H9 (cell line): ENCODE measurements around the gene RALGDS. TPM values are rescaled to one million over a fixed set of nuclear protein-coding genes. Genes with fewer than 3 reads are reported as not detected.
A peak's percentile ranks its signal among the peaks of the same experiment; 100 is the strongest.

Experiments used
- DNase-seq: peaks from one replicate; pipeline ENCODE4 v3.0.0-alpha.2; 2017
- H2AFZ ChIP-seq: one replicate; pipeline ENCODE4 v1.6.1; 2013; ENCODE audit warnings: mild to moderate bottlenecking, low read length, control low read depth, moderate library complexity
- H2AK5ac ChIP-seq: 2 replicates; pipeline ENCODE4 v1.6.1; 2013; ENCODE audit warnings: low read length, control low read depth, mixed read lengths; ENCODE audit not compliant: insufficient read length
- H2BK120ac ChIP-seq: one replicate; pipeline ENCODE4 v1.6.1; 2013; ENCODE audit warnings: low read depth, mild to moderate bottlenecking, low read length, control low read depth, inconsistent platforms; ENCODE audit not compliant: poor library complexity, severe bottlenecking
- H2BK12ac ChIP-seq: 2 replicates; pipeline ENCODE4 v1.6.1; 2013; ENCODE audit warnings: low read length, control low read depth, mixed read lengths, low read depth; ENCODE audit not compliant: insufficient read length
- H2BK15ac ChIP-seq: 2 replicates; pipeline ENCODE4 v1.6.1; 2013; ENCODE audit warnings: low read depth, low read length, control low read depth
- H2BK20ac ChIP-seq: one replicate; pipeline ENCODE4 v1.6.1; 2013; ENCODE audit warnings: low read depth, mild to moderate bottlenecking, low read length, control low read depth, inconsistent platforms; ENCODE audit not compliant: poor library complexity, severe bottlenecking
- H2BK5ac ChIP-seq: 2 replicates; pipeline ENCODE4 v1.6.1; 2013; ENCODE audit warnings: low read length, control low read depth, mixed read lengths; ENCODE audit not compliant: insufficient read length
- H3K14ac ChIP-seq: 2 replicates; pipeline ENCODE4 v1.6.1; 2013; ENCODE audit warnings: low read length, control low read depth; ENCODE audit not compliant: insufficient read depth
- H3K18ac ChIP-seq: 2 replicates; pipeline ENCODE4 v1.6.1; 2013; ENCODE audit warnings: low read depth, mild to moderate bottlenecking, mixed read lengths, low read length, control low read depth; ENCODE audit not compliant: insufficient read length
- H3K23ac ChIP-seq: 2 replicates; pipeline ENCODE4 v1.6.1; 2013; ENCODE audit warnings: low read length, control low read depth, mixed read lengths, low read depth; ENCODE audit not compliant: insufficient read length
- H3K23me2 ChIP-seq: 2 replicates; pipeline ENCODE4 v1.6.1; 2013; ENCODE audit warnings: low read depth, mild to moderate bottlenecking, mixed read lengths, low read length, control low read depth; ENCODE audit not compliant: insufficient read length, poor library complexity, severe bottlenecking
- H3K27ac ChIP-seq: 2 replicates; pipeline ENCODE4 v1.5.1; 2013; ENCODE audit warnings: low read length, control low read depth, mixed read lengths, low read depth; ENCODE audit not compliant: insufficient read length
- H3K27me3 ChIP-seq: 2 replicates; pipeline ENCODE4 v1.6.1; 2013; ENCODE audit warnings: low read length, control low read depth, inconsistent platforms; ENCODE audit not compliant: insufficient read depth
- H3K4ac ChIP-seq: 2 replicates; pipeline ENCODE4 v1.6.1; 2013; ENCODE audit warnings: low read depth, mild to moderate bottlenecking, control low read depth, inconsistent platforms, low read length, moderate library complexity
- H3K4me1 ChIP-seq: 2 replicates; pipeline ENCODE4 v1.6.1; 2013; ENCODE audit warnings: low read length, control low read depth, inconsistent platforms; ENCODE audit not compliant: insufficient read depth
- H3K4me2 ChIP-seq: 2 replicates; pipeline ENCODE4 v1.6.1; 2013; ENCODE audit warnings: low read length, control low read depth, mixed read lengths; ENCODE audit not compliant: insufficient read length, insufficient read depth
- H3K56ac ChIP-seq: 2 replicates; pipeline ENCODE4 v1.6.1; 2013; ENCODE audit warnings: low read depth, mild to moderate bottlenecking, mixed read lengths, low read length, control low read depth; ENCODE audit not compliant: insufficient read length
- H3K79me1 ChIP-seq: 2 replicates; pipeline ENCODE4 v1.6.1; 2013; ENCODE audit warnings: low read depth, mild to moderate bottlenecking, moderate library complexity, low read length, control low read depth, inconsistent platforms; ENCODE audit not compliant: insufficient read depth, poor library complexity, severe bottlenecking
- H3K79me2 ChIP-seq: 2 replicates; pipeline ENCODE4 v1.6.1; 2013; ENCODE audit warnings: low read length, control low read depth, inconsistent platforms; ENCODE audit not compliant: insufficient read depth
- H3K9ac ChIP-seq: 2 replicates; pipeline ENCODE4 v1.6.1; 2013; ENCODE audit warnings: low read length, control low read depth, mixed read lengths; ENCODE audit not compliant: insufficient read length; ENCODE audit errors: extremely low read depth
- H3K9me3 ChIP-seq: one replicate; pipeline ENCODE4 v1.6.1; 2013; ENCODE audit warnings: low read depth, low read length, inconsistent platforms; ENCODE audit not compliant: control insufficient read depth
- H3T11ph ChIP-seq: one replicate; pipeline ENCODE4 v1.6.1; 2013; ENCODE audit warnings: mild to moderate bottlenecking, low read length, control low read depth, inconsistent platforms
- H4K20me1 ChIP-seq: one replicate; pipeline ENCODE4 v1.6.1; 2013; ENCODE audit not compliant: control insufficient read depth, insufficient read length, insufficient read depth
- H4K5ac ChIP-seq: 2 replicates; pipeline ENCODE4 v1.6.1; 2013; ENCODE audit warnings: low read depth, mild to moderate bottlenecking, mixed read lengths, low read length, control low read depth; ENCODE audit not compliant: insufficient read length
- H4K8ac ChIP-seq: replicated peaks from 2 replicates; pipeline ENCODE4 v1.6.1; 2013; ENCODE audit warnings: low read length, control low read depth, mixed read lengths, low read depth; ENCODE audit not compliant: insufficient read length
- H4K91ac ChIP-seq: 2 replicates; pipeline ENCODE4 v1.6.1; 2013; ENCODE audit warnings: low read depth, mild to moderate bottlenecking, moderate library complexity, mixed read lengths, low read length, control low read depth; ENCODE audit not compliant: insufficient read length
- H3K27ac Mint-ChIP-seq, 3 experiments: 2 replicates in 2 of 3; 3 replicates in 1 of 3; pipeline ENCODE4 v1.8.0; 2020 to 2021; ENCODE audit warnings: mixed read lengths in 3 of 3, mild to moderate bottlenecking in 1 of 3, moderate library complexity in 1 of 3
- H3K27me3 Mint-ChIP-seq: 2 replicates; pipeline ENCODE4 v1.8.0; 2021; ENCODE audit warnings: low read depth, mild to moderate bottlenecking, moderate library complexity, mixed read lengths
- H3K36me3 Mint-ChIP-seq, 3 experiments: 2 replicates in 2 of 3; 3 replicates in 1 of 3; pipeline ENCODE4 v1.8.0; 2020 to 2021; ENCODE audit warnings: low read depth in 3 of 3, mixed read lengths in 3 of 3; ENCODE audit not compliant: insufficient read depth in 1 of 3
- H3K4me1 Mint-ChIP-seq, 2 experiments: 2 replicates each; pipeline ENCODE4 v1.8.0; 2020; ENCODE audit warnings: mixed read lengths in 2 of 2
- H3K4me3 Mint-ChIP-seq, 2 experiments: 2 replicates in 1 of 2; 3 replicates in 1 of 2; pipeline ENCODE4 v1.8.0; 2020 to 2021; ENCODE audit warnings: mild to moderate bottlenecking in 2 of 2, mixed read lengths in 2 of 2, moderate library complexity in 1 of 2
- H3K9me3 Mint-ChIP-seq, 2 experiments: 2 replicates in 1 of 2; 3 replicates in 1 of 2; pipeline ENCODE4 v1.8.0; 2020; ENCODE audit warnings: mild to moderate bottlenecking in 2 of 2, mixed read lengths in 2 of 2, moderate library complexity in 1 of 2
- CTCF ChIP-seq: fragments of 200-600 bp; sonication (generic); conservative IDR thresholded peaks from 3 replicates; pipeline ENCODE4 v1.8.0; 2021; ENCODE audit warnings: antibody characterized with exemption, mild to moderate bottlenecking
- WGBS: extraction: QIAGEN DNeasy Blood & Tissue Kit; methylation state at CpG from one replicate; pipeline ENCODE4 v1.1.7; 2013; ENCODE audit warnings: missing lambda C conversion rate, low lambda C conversion rate, mixed read lengths; ENCODE audit not compliant: insufficient read length; ENCODE audit errors: extremely low coverage; 5-methylcytosine and 5-hydroxymethylcytosine counted together
- total RNA-seq: library from RNA; stranded (reverse); gene quantifications from 2 replicates; pipeline ENCODE4 v1.2.1, GENCODE V29; 2021

The RALGDS gene
- total RNA-seq, 1 experiment from 2014 or later: 21.3 TPM

- H4K8ac ChIP-seq: no peak overlapping the region
- H2AK5ac ChIP-seq: no peak overlapping the region
- no peak overlapping the region for H2BK120ac ChIP-seq
- no peak overlapping the region for H3K23ac ChIP-seq
- H3K9ac ChIP-seq: no peak overlapping the region
- H2BK12ac ChIP-seq: no peak overlapping the region
- no peak overlapping the region for H3K18ac ChIP-seq
- peaks cover 11 to 12% of the 10 kb centered on the region in 2 experiments for H3K9me3 Mint-ChIP-seq
- no peak overlapping the region for H4K5ac ChIP-seq
- no peaks in the 10 kb centered on the region for H3K27me3 ChIP-seq
- H3K4me1 Mint-ChIP-seq: 0 out of 4 replicates have a peak, but pooled peaks cover 0 to 2% of the 10 kb centered on the region in 2 experiments
- WGBS: no CpG with 5 or more reads among the region's 11 CpGs
- no peak overlapping the region for H4K91ac ChIP-seq
- no peak overlapping the region for H3K14ac ChIP-seq
- no peak overlapping the region for H3T11ph ChIP-seq
- no peak overlapping the region for H3K4ac ChIP-seq
- H3K36me3 Mint-ChIP-seq: peaks cover under 1 to 2% (median under 1%) of the 10 kb centered on the region in 3 experiments; a peak in 2 of 7 replicates
- no peaks in the 10 kb centered on the region for H3K9me3 ChIP-seq
- H3K27me3 Mint-ChIP-seq: peaks cover 5% of the 10 kb centered on the region
- no peaks in the 10 kb centered on the region for H4K20me1 ChIP-seq
- no peak for TF ChIP-seq CTCF
- no peak overlapping the region for H2BK15ac ChIP-seq
- H3K4me1 ChIP-seq: no peaks in the 10 kb centered on the region
- H3K27ac ChIP-seq: no peak overlapping the region
- no peak overlapping the region for H3K4me3 Mint-ChIP-seq
- no peak overlapping the region for H2BK5ac ChIP-seq
- no peaks in the 10 kb centered on the region for H3K79me1 ChIP-seq
- H2BK20ac ChIP-seq: no peak overlapping the region
- H3K23me2 ChIP-seq: no peaks in the 10 kb centered on the region
- peak overlapping the region in 1 of 3 experiments; percentile 59; a peak in 2 of 7 replicates for H3K27ac Mint-ChIP-seq
- H3K79me2 ChIP-seq: no peaks in the 10 kb centered on the region
- H2AFZ ChIP-seq: no peak overlapping the region
- no peak for DNase-seq
- no peak overlapping the region for H3K56ac ChIP-seq
- H3K4me2 ChIP-seq: no peak overlapping the region
Measured at GRCh38 chr9:133090752-133091385, 30.2 kb downstream of the RALGDS start.
